ENCODE data around the gene RNASEH2B.

Gene RNASEH2B

GRCh38 chr13:50909605-50910484 lies at the start of gene RNASEH2B:
Gene RNASEH2B (plus strand): TSS chr13:50909791. CDS start chr13:50910077, 286 bp downstream.
- peak; percentile 83 for DNase-seq

- DNase-seq = no peak
Observed at GRCh38 chr13:50864492-50864891, 45.1 kb upstream of the RNASEH2B start.

GRCh38 chr13:50866817-50867636 lies 42.6 kb upstream of the RNASEH2B start:
- no peak for DNase-seq

GRCh38 chr13:50867637-50867945 lies 42.0 kb upstream of the RNASEH2B start:
- DNase-seq = no peak

- no peak for DNase-seq
Observed at GRCh38 chr13:50871405-50871804, 38.2 kb upstream of the RNASEH2B start.

GRCh38 chr13:50873467-50873866 lies 36.1 kb upstream of the RNASEH2B start:
- no peak for DNase-seq

- DNase-seq = no peak
Observed at GRCh38 chr13:50873991-50874390, 35.6 kb upstream of the RNASEH2B start.

GRCh38 chr13:50882816-50883435 lies 26.7 kb upstream of the RNASEH2B start:
- DNase-seq = no peak

GRCh38 chr13:50883728-50884127 lies 25.9 kb upstream of the RNASEH2B start:
- DNase-seq = no peak

GRCh38 chr13:50884265-50884664 lies 25.3 kb upstream of the RNASEH2B start:
- no peak for DNase-seq

GRCh38 chr13:50887151-50887550 lies 22.4 kb upstream of the RNASEH2B start:
- no peak for DNase-seq

- no peak for DNase-seq
Observed at GRCh38 chr13:50888362-50888761, 21.2 kb upstream of the RNASEH2B start.

- no peak for DNase-seq
Observed at GRCh38 chr13:50889317-50889716, 20.3 kb upstream of the RNASEH2B start.

- no peak for DNase-seq
Observed at GRCh38 chr13:50891206-50891605, 18.4 kb upstream of the RNASEH2B start.

GRCh38 chr13:50892210-50892944 lies 17.2 kb upstream of the RNASEH2B start:
- DNase-seq = no peak

GRCh38 chr13:50893211-50893852 lies 16.3 kb upstream of the RNASEH2B start:
- DNase-seq = no peak

GRCh38 chr13:50894012-50894411 lies 15.6 kb upstream of the RNASEH2B start:
- DNase-seq = no peak

GRCh38 chr13:50894504-50894903 lies 15.1 kb upstream of the RNASEH2B start:
- DNase-seq = no peak

GRCh38 chr13:50898338-50898737 lies 11.3 kb upstream of the RNASEH2B start:
- no peak for DNase-seq

- DNase-seq = no peak
Observed at GRCh38 chr13:50901701-50902100, 7.9 kb upstream of the RNASEH2B start.

- DNase-seq = no peak
Observed at GRCh38 chr13:50905256-50905655, 4.3 kb upstream of the RNASEH2B start.

- no peak for DNase-seq
Observed at GRCh38 chr13:50907781-50908180, 1.8 kb upstream of the RNASEH2B start.

Measured in right hindlimb (tissue), 1 donor.